Endodermal cell (in vitro differentiated cells): ENCODE data around the gene CSRP2. TPM values are rescaled to one million over a fixed set of nuclear protein-coding genes. Genes with fewer than 3 reads are reported as not detected.

ENCODE experiments used
- DNase-seq: peaks from one replicate; pipeline ENCODE4 v3.0.0-alpha.2; 2017
- H3K27ac ChIP-seq: 2 replicates; pipeline ENCODE4 v1.5.1; 2013; ENCODE audit warnings: mild to moderate bottlenecking, low read depth, low read length, moderate library complexity
- H3K27me3 ChIP-seq: 2 replicates; pipeline ENCODE4 v1.6.1; 2013; ENCODE audit warnings: mild to moderate bottlenecking, low read length, moderate library complexity; ENCODE audit not compliant: insufficient read depth, control insufficient read depth, poor library complexity, severe bottlenecking
- H3K36me3 ChIP-seq: 2 replicates; pipeline ENCODE4 v1.7.0; 2013; ENCODE audit warnings: mild to moderate bottlenecking, low read length, moderate library complexity; ENCODE audit not compliant: control insufficient read depth, insufficient read depth
- H3K4me1 ChIP-seq: one replicate; pipeline ENCODE4 v1.7.0; 2013; ENCODE audit warnings: low read length; ENCODE audit not compliant: control insufficient read depth, insufficient read depth
- H3K4me3 ChIP-seq: 2 replicates; pipeline ENCODE4 v1.5.1; 2013; ENCODE audit warnings: mild to moderate bottlenecking, low read length, moderate library complexity
- H3K9ac ChIP-seq: 2 replicates; pipeline ENCODE4 v1.6.1; 2013; ENCODE audit warnings: mild to moderate bottlenecking, low read length, moderate library complexity; ENCODE audit not compliant: poor library complexity, severe bottlenecking; ENCODE audit errors: extremely low read depth
- H3K9me3 ChIP-seq: 2 replicates; pipeline ENCODE4 v1.6.1; 2013; ENCODE audit warnings: mild to moderate bottlenecking, low read length, moderate library complexity; ENCODE audit not compliant: control insufficient read depth
- H3K27ac Mint-ChIP-seq: 2 replicates; pipeline ENCODE4 v1.8.0; 2020; ENCODE audit warnings: mixed read lengths
- H3K27me3 Mint-ChIP-seq: 2 replicates; pipeline ENCODE4 v1.8.0; 2021; ENCODE audit warnings: mild to moderate bottlenecking, mixed read lengths; ENCODE audit not compliant: insufficient read depth
- H3K36me3 Mint-ChIP-seq: 2 replicates; pipeline ENCODE4 v1.8.0; 2020; ENCODE audit warnings: low read depth, mixed read lengths
- H3K4me1 Mint-ChIP-seq: 2 replicates; pipeline ENCODE4 v1.8.0; 2020; ENCODE audit warnings: mixed read lengths
- H3K4me3 Mint-ChIP-seq: 2 replicates; pipeline ENCODE4 v1.8.0; 2020; ENCODE audit warnings: mild to moderate bottlenecking, moderate library complexity, mixed read lengths
- H3K9me3 Mint-ChIP-seq: 2 replicates; pipeline ENCODE4 v1.8.0; 2020; ENCODE audit warnings: mild to moderate bottlenecking, mixed read lengths
- WGBS, 2 experiments: methylation state at CpG; one replicate each; pipeline versions ENCODE4 v1.1.5 to v1.1.7; 2013; ENCODE audit warnings: missing lambda C conversion rate in 2 of 2, mixed read lengths in 1 of 2; ENCODE audit not compliant: insufficient coverage in 1 of 2, insufficient read length in 1 of 2; 5-methylcytosine and 5-hydroxymethylcytosine counted together
- total RNA-seq, 2 donors: library from RNA; stranded (reverse); fragmentation: NEBNext Ultra II Directional in 1 of 2; extraction: Animal tissue kit (Norgen Biotek cat#: 25700) in 1 of 2; gene quantifications; 2 replicates in 1 of 2; 3 replicates in 1 of 2; pipeline ENCODE4 v1.2.1, GENCODE V29; 2021
- TF ChIP-seq, protein P1 (sequence below): fragments of 200-600 bp; sonication (generic); conservative IDR thresholded peaks from 2 replicates; pipeline ENCODE4 v1.5.0; 2021; ENCODE audit warnings: antibody characterized with exemption, mild to moderate bottlenecking

Gene CSRP2
- total RNA-seq, 2 donors from 2014 or later = 74.7 to 121 TPM

GRCh38 chr12:76891609-76892008 is 12.8 kb upstream of the CSRP2 start:
- Histone ChIP-seq H3K9ac (no peak overlapping the region), H3K36me3 (no peaks in the 10 kb centered on the region), H3K4me1 (no peaks in the 10 kb centered on the region), H3K9me3 (peaks cover 10% of the 10 kb centered on the region), H3K27me3 (no peaks in the 10 kb centered on the region), H3K27ac (no peak overlapping the region), H3K4me3 (no peak overlapping the region)
- Mint-ChIP-seq H3K4me1 (peaks cover under 1% of the 10 kb centered on the region), H3K27ac (no peak overlapping the region), H3K4me3 (no peak overlapping the region), H3K36me3 (no peaks in the 10 kb centered on the region), H3K27me3 (no peaks in the 10 kb centered on the region), H3K9me3 (peaks cover 17% of the 10 kb centered on the region)
- DNase-seq = no peak
- WGBS, 2 experiments = 94 to 100% methylated on average over 2 to 3 of the region's 3 CpGs
- TF ChIP-seq, protein P1, sequence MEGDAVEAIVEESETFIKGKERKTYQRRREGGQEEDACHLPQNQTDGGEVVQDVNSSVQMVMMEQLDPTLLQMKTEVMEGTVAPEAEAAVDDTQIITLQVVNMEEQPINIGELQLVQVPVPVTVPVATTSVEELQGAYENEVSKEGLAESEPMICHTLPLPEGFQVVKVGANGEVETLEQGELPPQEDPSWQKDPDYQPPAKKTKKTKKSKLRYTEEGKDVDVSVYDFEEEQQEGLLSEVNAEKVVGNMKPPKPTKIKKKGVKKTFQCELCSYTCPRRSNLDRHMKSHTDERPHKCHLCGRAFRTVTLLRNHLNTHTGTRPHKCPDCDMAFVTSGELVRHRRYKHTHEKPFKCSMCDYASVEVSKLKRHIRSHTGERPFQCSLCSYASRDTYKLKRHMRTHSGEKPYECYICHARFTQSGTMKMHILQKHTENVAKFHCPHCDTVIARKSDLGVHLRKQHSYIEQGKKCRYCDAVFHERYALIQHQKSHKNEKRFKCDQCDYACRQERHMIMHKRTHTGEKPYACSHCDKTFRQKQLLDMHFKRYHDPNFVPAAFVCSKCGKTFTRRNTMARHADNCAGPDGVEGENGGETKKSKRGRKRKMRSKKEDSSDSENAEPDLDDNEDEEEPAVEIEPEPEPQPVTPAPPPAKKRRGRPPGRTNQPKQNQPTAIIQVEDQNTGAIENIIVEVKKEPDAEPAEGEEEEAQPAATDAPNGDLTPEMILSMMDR = no peak

GRCh38 chr12:76890151-76891143 is 11.6 kb upstream of the CSRP2 start:
- Mint-ChIP-seq H3K27ac (no peak overlapping the region), H3K9me3 (peaks cover 16% of the 10 kb centered on the region)

GRCh38 chr12:76888775-76889174 is 10.0 kb upstream of the CSRP2 start:
- H3K4me3 Mint-ChIP-seq = no peak overlapping the region
- Histone ChIP-seq H3K27me3 (no peaks in the 10 kb centered on the region), H3K9ac (no peak overlapping the region), H3K4me3 (no peak overlapping the region), H3K9me3 (peaks cover 3% of the 10 kb centered on the region), H3K4me1 (no peaks in the 10 kb centered on the region), H3K36me3 (no peaks in the 10 kb centered on the region), H3K27ac (no peak overlapping the region)
- TF ChIP-seq, protein P1 = no peak
- WGBS, 2 experiments = 88 to 100% methylated on average over 1 of the region's 1 CpG
- H3K36me3 Mint-ChIP-seq = no peaks in the 10 kb centered on the region
- H3K9me3 Mint-ChIP-seq = peaks cover 2% of the 10 kb centered on the region
- no peaks in the 10 kb centered on the region for H3K27me3 Mint-ChIP-seq
- no peak overlapping the region for H3K27ac Mint-ChIP-seq
- H3K4me1 Mint-ChIP-seq = no peaks in the 10 kb centered on the region
- DNase-seq = peak; percentile 42

More at GRCh38 chr12:76890151-76891143, 11.6 kb upstream of the CSRP2 start:
- no peak for DNase-seq
- Mint-ChIP-seq H3K27me3 (no peaks in the 10 kb centered on the region), H3K36me3 (no peaks in the 10 kb centered on the region), H3K4me3 (no peak overlapping the region), H3K4me1 (no peaks in the 10 kb centered on the region)
- 60 to 76% methylated on average over 1 to 8 of the region's 8 CpGs for WGBS, 2 experiments
- no peaks in the 10 kb centered on the region for H3K36me3 ChIP-seq
- no peaks in the 10 kb centered on the region for H3K4me1 ChIP-seq
- TF ChIP-seq, protein P1 = no peak
- no peak overlapping the region for H3K9ac ChIP-seq
- no peak overlapping the region for H3K27ac ChIP-seq
- no peaks in the 10 kb centered on the region for H3K27me3 ChIP-seq
- H3K9me3 ChIP-seq = peaks cover 10% of the 10 kb centered on the region
- no peak overlapping the region for H3K4me3 ChIP-seq
